Neural crest cell (in vitro differentiated cells): ENCODE data around the gene RPS14. TPM values are rescaled to one million over a fixed set of nuclear protein-coding genes. Genes with fewer than 3 reads are reported as not detected.

Source experiments
- DNase-seq: peaks from one replicate; pipeline ENCODE4 v3.0.0; 2021; ENCODE audit warnings: low read depth, mixed read lengths, low spot score
- H3K27ac Mint-ChIP-seq: one replicate; pipeline ENCODE4 v1.8.0; 2021; ENCODE audit warnings: mild to moderate bottlenecking, mixed read lengths; ENCODE audit not compliant: unreplicated experiment
- H3K27me3 Mint-ChIP-seq: 2 replicates; pipeline ENCODE4 v1.8.0; 2021; ENCODE audit warnings: low read depth, mild to moderate bottlenecking, mixed read lengths
- H3K36me3 Mint-ChIP-seq: 2 replicates; pipeline ENCODE4 v1.8.0; 2021; ENCODE audit warnings: low read depth, mild to moderate bottlenecking, mixed read lengths
- H3K4me1 Mint-ChIP-seq: 2 replicates; pipeline ENCODE4 v1.8.0; 2021; ENCODE audit warnings: mixed read lengths
- H3K4me3 Mint-ChIP-seq: one replicate; pipeline ENCODE4 v1.8.0; 2021; ENCODE audit warnings: mild to moderate bottlenecking, mixed read lengths
- H3K9me3 Mint-ChIP-seq: 2 replicates; pipeline ENCODE4 v1.8.0; 2021; ENCODE audit warnings: mixed read lengths
- CTCF ChIP-seq: fragments of 200-600 bp; sonication (generic); conservative IDR thresholded peaks from 2 replicates; pipeline ENCODE4 v1.5.0; 2021; ENCODE audit warnings: antibody characterized with exemption, mild to moderate bottlenecking
- total RNA-seq: library from RNA; stranded (reverse); gene quantifications from 2 replicates; pipeline ENCODE4 v1.2.1, GENCODE V29; 2021

Gene RPS14
- total RNA-seq, 1 donor from 2014 or later: 2,170 TPM

GRCh38 chr5:150397782-150398721, 51.5 kb downstream of the RPS14 start:
- H3K36me3 Mint-ChIP-seq: peaks cover 13% of the 10 kb centered on the region
- no peak overlapping the region for H3K4me3 Mint-ChIP-seq
- H3K27me3 Mint-ChIP-seq: no peaks in the 10 kb centered on the region
- DNase-seq: no peak
- no peak for TF ChIP-seq CTCF
- H3K27ac Mint-ChIP-seq: peak overlapping the region; percentile 58
- no peaks in the 10 kb centered on the region for H3K4me1 Mint-ChIP-seq
- H3K9me3 Mint-ChIP-seq: no peaks in the 10 kb centered on the region

- Mint-ChIP-seq H3K27me3 (no peaks in the 10 kb centered on the region), H3K4me3 (no peak overlapping the region), H3K9me3 (no peaks in the 10 kb centered on the region), H3K36me3 (peaks cover 13% of the 10 kb centered on the region), H3K4me1 (no peaks in the 10 kb centered on the region), H3K27ac (no peak overlapping the region)
- TF ChIP-seq CTCF: no peak
- no peak for DNase-seq
Observed at GRCh38 chr5:150397146-150397781, 52.3 kb downstream of the RPS14 start.

- no peak overlapping the region for H3K4me3 Mint-ChIP-seq
- H3K4me1 Mint-ChIP-seq: no peaks in the 10 kb centered on the region
- H3K27ac Mint-ChIP-seq: no peak overlapping the region
- H3K36me3 Mint-ChIP-seq: peaks cover 13% of the 10 kb centered on the region
- H3K27me3 Mint-ChIP-seq: no peaks in the 10 kb centered on the region
- no peak for TF ChIP-seq CTCF
- H3K9me3 Mint-ChIP-seq: no peaks in the 10 kb centered on the region
- no peak for DNase-seq
Observed at GRCh38 chr5:150396267-150396666, 53.3 kb downstream of the RPS14 start.

- Mint-ChIP-seq H3K27me3 (no peaks in the 10 kb centered on the region), H3K9me3 (no peaks in the 10 kb centered on the region)
Observed at GRCh38 chr5:150395688-150395975, 53.9 kb downstream of the RPS14 start.

More at GRCh38 chr5:150395688-150395975, 53.9 kb downstream of the RPS14 start:
- Mint-ChIP-seq H3K4me1 (no peaks in the 10 kb centered on the region), H3K36me3 (peaks cover 15% of the 10 kb centered on the region), H3K4me3 (no peak overlapping the region), H3K27ac (no peak overlapping the region)
- TF ChIP-seq CTCF: no peak
- DNase-seq: no peak
